ENCODE measurements around the gene WNT4.

The WNT4 gene

DNA sequence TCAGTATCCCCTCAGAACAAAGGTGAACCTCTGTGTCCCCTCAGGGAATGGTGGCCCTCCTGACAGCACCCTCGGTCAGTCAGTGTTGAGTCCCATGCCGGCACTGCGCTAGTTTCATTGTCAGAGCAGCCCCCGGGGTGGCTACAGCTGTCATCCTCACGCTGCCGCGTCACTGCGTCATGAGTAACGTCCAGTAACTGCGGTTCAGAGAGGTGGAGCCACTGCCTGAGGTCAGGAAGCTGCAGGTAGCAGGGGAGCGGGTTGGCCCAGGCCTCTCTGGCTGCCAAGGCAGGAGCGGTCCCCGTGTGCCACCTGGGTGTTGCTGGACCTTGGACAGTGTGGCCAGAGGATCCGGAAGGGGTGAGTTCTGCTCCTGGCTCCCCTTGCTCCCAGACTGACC is 20.2 kb upstream of the WNT4 start:
- no peak for DNase-seq

DNA sequence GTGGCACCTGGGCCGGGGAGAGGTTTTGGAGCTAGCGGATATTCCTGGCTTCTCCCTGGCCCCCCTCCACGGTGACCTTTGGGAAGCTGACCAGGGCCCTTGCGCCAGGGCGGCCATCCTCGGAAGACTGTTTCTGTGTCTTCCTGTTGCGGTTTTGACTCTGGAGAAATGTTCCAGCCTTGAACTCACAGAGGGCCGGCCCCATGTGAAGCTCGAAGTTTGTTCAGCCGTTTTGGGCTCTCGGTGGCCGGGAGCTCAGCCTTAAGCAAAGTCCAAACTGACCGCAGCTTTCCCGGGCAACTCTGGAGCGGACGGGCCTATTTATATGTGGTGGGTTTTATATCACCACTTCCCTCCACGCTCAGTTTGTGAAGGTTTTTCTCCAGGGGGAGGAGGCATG is 17.0 kb upstream of the WNT4 start:
- no peak for DNase-seq

DNA sequence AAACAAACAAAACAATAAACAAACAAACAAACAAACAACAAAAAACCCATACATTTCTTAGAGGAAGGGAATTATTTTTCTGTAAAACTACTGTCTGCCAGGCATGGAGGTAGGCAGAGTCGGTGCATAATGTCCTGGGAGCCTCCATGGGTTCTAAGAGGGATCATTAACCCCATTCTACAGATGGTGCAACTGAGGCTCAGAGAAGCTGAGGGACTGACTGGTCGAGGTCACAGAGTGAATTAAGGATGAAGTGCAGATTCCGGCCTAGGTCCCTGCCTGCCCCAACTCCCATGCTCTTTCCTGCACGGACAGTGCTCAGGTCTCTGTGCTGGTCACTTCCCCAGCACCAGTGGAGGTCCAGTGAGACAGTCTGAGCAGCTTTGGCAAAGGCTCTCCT is 15.8 kb upstream of the WNT4 start:
- no peak for DNase-seq

DNA sequence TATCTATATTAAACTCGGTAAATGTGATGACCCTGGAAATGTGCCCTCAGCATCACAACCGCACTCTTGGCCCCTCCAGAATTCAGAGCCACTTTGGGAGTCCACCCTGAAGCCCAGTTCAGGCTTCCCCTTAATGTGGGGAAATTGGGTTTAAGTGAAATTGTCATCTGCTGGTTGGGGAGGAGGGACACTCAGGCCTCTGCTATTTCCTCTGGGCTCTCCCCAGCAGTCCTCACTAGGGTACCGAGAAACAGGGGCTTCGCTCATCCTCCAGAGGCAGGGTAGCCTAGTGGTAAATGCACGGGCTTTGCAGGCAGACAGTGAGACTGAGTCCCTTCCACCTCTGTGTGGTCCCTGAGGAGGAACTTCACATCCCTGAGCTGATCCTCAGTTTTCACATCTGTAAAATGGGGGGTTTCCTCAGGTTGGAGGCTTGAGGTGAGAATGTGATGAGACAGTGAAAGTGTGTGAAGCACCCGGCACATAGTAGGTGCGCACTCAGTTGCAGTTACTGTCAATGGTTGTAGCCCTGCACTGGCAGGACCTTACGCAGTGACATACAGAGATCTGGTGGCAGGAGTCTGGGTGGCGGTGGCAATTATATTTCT is 14.6 kb upstream of the WNT4 start:
- DNase-seq: no peak

DNA sequence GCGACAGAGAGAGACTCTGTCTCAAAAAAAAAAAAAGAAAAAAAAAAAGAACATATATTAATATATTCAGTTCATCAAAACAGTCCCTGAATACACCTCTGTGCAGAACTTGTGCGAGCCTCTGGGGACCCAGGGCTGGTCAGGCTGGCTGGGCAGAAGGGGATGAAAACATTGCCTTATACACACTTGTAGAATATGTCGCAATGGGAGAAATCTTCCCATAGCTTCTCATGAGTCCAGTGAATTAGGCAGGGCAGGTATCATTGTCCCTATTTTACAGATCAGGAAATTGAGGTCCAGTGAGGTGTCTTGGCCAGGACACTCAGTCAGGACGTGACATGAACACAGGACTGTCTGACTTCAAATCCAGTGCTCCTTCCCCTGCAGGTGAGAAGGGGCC is 12.6 kb upstream of the WNT4 start:
- DNase-seq: no peak

DNA sequence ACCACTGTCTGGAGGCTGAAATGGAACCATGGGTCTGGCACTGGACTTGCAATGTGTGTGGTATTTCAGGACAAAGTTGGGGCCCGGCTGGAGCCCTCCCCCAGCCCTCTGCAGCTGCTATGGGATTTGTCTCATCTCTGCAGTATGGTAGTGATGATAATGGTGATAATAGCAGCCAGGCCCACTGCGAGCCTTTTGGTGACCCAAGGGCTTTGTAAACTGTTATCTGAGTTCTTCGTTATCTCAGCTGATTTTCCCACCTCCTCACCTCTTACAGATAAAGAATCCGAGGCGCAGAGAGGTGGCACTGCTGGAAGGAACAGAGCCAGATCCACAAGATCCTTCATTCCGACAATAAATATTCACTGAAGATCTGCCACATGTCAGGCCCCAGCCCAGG is 11.7 kb upstream of the WNT4 start:
- DNase-seq: no peak

DNA sequence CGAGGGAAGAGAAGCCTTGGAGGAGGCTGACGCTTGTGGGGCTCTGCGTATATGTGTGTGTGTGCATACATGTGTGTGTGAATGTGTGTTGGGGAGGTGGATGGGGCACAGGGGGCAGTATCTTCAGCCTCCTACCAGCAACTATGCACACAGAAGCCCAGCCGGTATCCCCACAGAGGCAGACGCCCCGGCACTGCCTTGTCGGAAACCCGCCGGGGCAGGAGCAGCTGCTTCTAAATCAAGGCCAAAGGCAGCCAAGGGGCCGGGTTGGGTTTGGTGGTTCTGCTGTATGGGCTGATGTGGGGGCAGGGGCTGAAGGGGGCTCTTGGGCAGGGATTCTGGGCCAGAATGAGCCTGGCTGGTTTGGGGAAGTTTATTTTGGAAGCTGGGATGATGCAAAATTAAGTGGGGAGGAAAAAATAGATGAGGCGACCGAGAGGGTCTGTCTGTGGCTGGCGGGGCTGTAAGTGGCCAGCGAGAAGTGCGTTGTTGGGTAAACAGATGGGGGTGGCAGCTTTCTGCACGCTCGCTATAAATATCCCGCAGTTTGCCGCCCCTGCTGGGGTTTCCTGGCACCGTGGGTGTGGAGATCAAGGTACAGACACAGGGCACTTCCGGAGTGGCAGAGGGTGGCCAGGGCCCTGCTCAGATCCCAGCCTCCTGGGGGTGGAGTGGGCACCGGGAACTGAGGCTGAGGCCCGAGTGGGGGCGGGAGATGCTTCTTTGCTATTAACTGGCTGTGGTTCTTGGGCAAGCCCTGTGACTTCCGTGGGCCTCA is 11.0 kb upstream of the WNT4 start:
- no peak for DNase-seq

DNA sequence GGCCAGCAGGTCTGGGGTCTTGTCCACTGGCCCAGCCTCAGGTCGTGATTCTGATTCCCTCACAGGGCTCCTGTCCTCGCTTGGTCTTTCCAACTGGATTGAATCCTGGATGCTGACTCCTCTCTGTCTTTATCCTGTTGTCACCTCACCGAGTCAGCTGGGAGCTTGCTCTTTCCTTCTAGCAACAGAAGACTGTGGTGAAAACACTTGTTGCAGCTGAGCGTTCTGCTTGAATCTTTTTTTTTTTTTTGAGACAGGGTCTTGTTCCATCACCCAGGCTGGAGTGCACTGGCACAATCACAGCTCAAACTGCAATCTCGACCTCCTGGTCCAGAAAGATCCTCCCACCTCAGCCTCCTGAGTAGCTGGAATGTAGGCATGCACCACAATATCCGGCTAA is 8.0 kb upstream of the WNT4 start:
- DNase-seq: no peak

DNA sequence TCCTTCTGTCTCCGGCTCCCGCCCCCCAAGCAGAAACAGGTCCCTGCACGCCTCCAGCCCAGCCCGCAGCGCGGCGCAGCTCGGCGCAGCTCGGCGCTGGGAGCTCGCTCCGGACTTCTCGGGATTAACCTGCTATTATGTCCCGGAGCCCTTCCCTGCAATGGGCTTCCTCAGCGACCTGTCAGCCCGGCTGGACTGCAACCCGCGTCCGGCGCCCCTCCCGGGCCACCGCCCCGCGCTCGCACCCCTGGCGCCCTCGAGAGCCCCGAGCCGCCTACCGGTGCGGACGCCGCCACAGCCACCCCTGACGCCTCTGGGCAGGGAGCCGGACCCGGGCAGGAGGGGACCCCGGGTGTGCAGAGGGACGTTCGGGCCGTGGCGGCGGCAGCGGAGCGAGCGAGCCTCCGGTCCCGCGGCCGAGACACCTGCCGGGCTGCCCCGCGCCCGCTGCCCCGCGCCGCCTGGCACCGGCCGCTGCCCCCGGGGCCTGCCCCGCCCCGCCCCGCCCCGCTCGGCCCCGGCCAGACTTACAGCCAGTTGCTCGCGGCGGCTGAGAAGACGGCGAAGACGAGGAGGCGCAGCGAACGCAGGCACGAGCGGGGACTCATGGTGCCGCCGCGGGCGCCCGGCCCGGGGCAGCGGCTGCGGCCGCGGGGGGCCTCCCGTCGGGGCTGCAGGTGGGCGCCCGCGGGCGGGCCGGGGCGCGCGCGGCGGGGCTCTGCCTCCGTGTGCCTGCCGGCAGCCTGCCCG is 407 bp downstream of the WNT4 start:
- no peak for DNase-seq

DNA sequence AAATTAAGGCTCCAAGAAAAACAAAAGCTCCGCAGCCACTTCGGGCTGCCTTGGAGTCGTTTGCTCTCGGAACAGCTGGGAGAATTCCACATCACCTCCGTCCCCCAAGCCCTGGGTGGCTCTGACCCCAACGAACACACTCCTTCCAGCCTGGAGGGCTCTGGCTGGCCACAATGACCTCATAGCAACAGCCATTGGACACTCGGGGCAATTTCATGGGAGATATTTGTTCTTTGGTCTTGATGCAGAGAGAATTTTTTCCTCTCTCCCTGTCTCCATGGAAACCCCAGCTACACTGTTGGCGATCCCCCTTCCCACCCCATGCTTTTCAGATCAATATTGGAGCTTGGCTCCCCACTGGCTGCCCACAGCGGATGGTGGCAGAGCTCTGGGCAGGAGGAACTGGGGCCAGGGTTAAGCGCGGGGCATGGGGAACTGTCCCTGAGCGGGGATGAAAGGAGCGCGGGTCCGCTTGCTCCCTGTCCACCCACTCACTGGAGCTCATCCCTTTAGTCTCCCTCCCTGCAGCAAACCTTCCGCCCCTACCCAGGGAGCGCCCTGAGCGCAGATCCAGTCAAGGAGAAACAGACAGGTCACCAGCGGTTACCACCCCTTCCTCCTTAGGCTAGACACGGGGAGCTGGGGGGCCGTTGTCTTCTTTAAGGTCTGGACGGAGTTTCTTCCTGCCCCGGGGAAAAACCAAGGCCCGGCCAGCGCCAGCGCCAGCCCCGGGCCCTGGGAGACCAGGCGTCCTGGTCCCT is 1.2 kb downstream of the WNT4 start:
- DNase-seq: no peak

DNA sequence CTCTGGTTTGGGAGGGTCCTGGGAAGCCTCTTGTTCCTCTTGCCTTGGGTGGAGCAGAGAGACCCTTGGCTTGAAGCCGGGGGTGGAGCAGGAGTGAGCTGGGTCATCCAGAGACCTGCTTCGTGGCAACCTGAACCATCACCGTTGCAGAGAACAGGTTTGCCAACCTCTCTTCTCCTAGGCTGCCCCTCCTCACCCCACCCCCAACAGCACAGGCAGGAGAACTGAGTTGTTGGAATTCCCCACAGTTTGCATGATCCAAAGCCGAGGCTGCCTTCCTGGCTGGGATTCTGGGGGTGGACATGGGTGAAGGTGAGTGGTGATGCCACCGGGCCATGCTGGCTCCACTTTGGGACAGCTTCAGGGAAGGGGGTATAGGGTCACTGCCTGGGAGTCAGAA is 2.2 kb downstream of the WNT4 start:
- no peak for DNase-seq

DNA sequence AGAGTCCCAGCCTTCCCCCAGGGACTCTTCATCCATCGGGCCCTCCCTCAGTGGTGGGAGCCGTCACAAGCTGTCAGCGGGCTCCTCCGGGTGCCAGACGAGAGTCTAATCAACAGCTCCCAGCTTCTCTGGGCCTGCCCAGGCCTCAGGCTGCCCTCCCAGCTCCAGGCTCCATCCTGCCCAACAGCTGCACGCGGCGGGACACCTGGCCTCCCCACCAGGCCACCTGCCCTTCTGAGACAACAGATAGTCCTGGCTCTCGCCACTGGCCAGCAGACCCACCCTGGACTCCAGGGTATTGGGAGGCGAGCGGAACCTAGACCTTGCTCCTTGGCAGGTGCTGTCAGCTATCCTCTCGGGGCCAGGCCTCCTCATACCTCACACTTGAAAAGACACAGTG is 3.1 kb downstream of the WNT4 start:
- DNase-seq: no peak

DNA sequence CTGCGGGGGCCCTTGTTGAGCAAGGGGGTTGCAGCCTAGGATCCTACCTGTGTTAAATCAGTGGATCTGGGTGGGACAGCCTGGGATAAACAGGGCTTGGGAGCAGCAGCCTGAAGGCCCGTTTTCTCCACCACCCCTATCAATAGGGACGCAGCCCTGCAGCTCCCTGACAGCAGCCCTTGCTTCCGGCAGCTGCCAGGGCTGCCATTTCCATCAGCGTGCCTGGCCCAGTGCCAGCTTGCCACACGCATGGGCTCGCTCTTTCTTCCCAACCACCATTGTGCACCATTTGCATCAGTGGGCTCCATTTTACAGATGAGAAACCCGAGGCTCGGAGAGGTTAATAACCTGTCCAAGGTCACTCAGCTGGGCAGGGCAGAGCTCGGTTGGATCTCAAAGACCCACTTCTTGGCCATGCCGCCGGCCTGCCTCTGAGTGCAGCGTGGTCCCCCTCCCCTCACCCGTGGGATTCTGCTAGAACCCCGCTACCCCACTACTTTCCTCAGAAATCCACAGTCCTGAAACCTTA is 3.8 kb downstream of the WNT4 start:
- no peak for DNase-seq

DNA sequence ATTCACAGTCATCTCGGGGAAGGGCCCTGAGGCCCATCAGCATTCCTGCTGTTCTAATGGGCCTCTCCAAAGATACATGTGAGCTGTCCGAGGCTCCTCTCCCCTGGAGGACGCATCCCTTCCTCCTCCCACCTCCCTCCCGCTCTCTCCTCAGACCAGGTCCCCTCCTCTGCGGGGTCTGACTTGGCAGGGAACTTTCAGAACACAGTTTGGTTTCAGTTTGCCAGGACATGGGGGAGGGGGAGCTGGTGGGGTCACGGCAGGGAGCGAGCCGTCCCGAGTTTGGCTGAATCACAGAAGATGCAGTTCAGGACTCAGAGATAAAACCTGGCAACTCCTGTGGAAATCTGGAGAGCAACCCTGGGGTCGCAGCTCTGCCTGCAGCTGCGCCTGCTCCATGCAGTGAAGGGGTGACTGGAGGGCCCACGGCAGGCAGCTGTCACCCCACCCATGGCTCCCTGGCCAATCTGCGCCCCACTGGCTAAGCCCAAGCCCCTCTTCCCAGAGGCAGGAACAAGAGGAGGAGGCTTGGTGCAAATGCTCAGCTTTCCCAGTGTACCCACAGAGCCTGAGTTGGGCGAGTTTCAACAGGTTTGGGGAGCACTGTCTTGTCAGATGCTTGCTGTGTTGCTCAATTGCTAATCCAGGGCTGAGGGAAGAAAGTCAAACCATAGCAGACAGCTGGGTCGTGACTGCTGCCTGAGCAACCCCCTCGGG is 5.7 kb downstream of the WNT4 start:
- DNase-seq: no peak

DNA sequence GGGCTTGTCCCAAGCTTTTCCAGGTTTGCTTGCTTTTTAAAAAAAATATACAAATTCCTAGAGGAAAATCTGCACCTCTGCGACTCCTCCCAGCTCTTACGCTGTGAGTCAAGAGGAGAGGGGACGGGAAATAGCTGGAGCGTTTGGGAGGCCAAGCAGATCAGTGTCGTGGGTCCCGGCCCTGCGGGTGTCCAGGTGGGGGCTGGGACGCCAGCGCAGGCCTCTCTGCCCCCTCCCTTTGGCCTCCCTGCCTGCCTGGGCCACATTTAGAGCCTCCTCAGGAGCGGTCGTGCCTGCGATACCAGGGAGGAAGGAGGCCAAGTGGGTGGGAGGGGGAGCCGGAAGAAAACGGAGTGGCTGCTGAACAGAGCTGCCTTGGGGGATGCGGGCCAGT is 9.0 kb downstream of the WNT4 start:
- DNase-seq: no peak

DNA sequence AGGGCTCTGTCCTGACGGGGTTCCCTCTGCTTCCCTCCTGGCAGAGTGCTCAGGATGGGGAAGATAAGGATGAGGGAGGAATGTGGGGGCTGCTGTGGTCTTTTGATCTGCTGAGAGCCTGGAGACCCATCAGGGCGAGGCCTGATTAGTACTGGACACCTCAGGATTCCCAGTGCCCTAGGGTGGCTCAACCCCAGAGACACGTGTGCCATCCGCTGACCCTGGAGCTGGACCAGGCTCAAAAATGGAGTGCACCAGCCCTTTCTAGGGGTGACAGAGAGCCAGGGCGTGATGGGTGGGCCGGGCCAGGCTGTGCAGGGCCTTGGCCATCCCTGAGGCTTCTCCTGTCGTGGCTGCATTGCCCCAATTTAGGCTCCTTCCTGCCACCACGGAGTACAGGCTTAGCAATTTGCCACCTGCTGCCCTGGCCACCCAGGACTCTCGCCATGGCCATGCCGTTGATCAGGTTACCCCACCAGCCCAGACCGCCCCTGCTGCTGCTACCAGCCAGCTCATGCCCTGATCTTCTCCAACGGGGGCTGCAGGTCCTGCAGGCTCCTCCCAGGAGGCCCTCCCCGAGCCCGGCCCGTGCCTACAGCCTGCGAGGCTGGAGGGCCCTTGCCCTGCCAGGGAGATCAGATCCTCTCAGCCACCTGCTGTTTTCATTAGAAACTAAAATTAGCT is 9.5 kb downstream of the WNT4 start:
- DNase-seq: no peak

DNA sequence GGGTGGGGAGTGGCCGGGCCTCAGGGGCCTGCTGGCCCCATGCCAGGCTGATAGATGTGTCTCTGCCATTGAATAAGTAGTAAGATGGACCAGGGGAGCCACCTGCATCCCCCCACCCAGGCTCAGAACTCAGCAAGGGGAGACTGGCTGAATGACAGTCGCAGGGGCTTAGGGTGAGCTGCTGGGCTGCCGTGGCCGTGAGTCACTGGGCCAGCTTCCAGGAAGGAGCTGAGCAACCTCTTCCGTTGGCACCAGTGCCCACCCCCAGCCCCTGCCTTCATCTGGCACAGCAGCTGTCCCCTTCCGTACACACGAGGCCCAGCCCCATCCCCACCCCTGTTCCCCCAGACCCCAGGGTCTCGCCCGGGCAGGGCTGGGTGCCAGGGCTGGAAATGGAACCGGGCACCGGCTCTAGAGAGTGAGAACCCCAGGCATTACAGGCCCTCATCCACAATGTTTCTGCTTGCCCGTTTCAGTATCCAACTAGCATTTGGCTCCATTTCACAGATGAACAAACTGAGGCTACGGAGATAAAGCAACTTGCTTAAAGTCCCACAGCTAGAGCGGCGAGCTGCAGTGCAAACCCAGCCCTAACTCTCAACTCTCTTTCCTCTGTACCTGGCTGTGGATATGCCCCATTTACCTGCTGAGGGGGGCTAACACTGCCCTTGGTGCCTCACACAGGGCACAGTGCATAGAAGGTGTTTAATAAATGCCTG is 10.2 kb downstream of the WNT4 start:
- no peak for DNase-seq

DNA sequence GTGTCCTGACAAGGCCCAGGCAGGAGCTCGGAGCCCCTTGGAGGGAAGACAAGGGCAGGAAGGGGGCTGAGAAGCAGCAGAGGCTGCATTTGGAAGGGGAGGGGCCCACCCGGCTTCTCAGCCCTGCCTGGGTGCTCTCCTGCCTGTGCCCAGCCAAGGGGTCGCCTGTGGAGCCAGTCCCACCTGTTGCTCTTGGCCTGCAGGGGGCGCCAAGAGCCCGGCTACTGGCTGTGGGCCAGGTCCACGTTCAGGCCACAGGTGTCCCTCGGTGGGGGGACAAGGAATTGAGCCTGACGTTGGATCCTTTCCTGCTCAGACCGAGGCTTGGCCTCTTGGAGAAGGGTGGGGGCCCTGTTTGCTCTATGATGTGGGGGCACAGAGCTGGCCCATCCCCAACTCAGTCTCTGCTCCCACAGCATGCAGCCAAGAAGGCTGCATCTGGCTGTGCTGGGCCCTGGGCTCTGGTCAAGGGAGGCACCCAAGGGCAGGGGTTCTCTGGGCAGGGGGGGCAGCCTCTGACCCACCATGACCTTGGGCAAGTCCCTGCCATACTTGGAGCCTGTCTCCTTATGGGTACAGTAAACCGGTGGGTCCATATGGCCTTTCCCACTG is 10.9 kb downstream of the WNT4 start:
- DNase-seq: peak; percentile 8

DNA sequence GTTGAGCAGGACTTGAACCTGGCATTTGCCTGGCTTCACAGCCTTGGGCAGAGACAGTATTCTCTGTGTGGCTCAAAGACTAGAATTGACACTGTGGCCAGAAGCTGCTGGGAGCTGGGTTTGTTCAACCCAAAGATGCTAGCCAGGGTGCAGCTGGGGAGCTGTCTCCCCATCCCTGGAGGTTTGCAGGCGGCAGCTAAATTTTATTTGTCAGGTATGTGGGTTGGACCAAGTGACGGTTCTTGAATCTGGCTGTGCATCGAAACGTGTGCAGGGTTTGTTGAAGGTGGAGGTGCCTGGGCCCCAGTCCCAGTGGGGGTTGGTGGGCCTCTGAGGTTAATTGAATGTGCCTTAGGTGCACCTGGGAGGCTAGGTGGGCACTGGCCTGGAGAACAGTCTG is 11.8 kb downstream of the WNT4 start:
- no peak for DNase-seq

DNA sequence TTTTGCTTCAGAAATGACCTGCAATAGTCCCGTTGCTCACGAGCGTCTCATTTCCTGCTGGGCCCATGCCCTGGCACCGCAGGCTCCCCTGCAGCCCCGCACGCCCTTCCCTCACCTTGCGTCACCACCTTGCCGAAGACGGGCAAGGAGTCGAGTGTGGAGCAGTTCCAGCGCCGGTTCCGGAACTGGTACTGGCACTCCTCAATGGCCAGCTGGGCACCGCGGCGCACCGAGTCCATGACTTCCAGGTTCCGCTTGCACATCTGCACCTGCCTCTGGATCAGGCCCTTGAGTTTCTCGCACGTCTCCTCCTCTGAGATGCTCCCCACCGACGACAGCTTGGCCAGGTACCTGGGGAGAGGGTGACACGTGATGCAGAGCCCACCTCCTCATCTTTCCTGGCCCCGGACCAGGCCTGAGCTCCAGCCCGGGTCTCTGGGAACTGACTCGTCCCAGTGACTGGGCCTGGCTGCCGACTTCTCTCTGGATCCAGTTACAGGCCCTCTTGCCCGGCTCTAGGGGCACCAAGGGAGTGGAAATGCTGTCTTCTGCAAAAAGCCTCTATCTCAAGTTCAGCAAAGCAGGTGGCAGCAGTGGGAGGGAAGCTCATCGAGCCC is 13.3 kb downstream of the WNT4 start:
- DNase-seq: no peak
